HG03175 (cell line): ENCODE data around the gene LEPROT.
"Not testable (repeated sequence)": the region's sequence is repeated elsewhere in the genome, so short reads cannot be mapped to it uniquely, and the experiment has no call there.

ENCODE experiments used
- ATAC-seq: cut with Tn5 transposase; IDR thresholded peaks from one replicate; pipeline ENCODE4 v1.9.1; 2021; ENCODE audit warnings: mild to moderate bottlenecking, moderate library complexity; ENCODE audit not compliant: unreplicated experiment

LEPROT gene

DNA sequence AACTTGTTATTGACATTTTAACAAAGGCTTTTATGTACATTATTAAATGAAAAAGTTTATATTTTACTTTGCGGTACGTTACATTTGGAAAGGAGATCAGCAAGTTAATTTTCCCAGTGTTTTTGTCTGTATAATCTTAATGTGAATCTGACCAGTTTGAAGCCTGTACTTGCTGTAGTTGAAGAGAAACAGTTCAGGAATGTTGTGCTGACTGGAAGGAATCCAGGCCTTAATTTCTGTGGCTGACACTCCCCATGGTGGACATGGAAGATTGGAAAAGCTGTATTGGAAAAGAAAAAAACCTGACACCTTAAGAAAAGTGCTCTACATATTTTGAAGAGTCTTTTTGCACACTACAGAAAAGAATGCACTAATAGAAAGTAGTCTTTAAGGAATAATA is 15.5 kb downstream of the LEPROT start:
- no peak for ATAC-seq

DNA sequence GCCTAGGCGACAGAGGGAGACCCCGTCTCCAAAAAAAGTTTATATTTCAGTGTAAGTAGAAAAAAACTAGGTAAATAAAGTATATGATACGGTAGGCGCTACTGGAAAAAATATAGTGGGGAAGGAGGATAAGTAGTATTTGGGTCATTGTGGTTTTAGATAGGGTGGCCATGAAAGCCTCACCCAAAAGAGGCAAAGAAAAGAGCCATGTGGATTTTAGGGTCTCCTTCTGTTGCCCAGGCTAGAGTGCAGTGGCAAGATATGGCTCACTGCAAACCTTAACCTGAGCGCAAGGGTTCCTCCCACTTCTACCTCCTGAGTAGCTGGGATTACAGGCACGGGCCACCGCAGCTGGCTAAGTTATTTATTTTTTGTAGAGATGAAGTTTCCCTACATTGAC is 17.1 kb downstream of the LEPROT start:
- no peak for ATAC-seq

DNA sequence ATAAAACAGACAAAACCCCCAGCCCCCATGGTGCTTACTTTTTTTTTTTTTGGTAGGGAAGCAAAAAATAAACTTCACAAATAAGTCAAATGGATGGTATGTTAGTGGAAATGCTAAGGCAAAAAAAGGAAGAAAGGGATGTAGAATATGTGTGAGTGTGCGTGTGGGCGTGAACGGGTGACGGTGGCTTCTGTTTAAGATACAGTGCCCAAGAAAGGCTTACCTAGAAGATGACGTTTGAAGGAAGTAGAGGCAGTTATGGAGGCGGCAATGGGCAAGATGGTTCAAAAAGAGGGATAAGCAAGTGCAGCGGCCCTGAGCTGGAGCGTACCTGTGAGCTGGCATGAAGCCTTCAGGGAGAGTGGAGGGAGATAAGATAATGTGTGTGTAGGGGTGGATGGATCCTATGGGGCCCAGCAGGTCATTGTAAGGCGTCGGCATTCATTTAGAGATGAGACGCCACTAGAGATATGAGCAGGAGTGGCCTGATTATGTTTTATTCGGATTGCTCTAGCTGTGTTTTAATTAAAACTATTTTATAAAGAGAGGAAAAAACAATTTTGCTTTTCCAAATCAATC is 19.9 kb downstream of the LEPROT start:
- no peak for ATAC-seq

DNA sequence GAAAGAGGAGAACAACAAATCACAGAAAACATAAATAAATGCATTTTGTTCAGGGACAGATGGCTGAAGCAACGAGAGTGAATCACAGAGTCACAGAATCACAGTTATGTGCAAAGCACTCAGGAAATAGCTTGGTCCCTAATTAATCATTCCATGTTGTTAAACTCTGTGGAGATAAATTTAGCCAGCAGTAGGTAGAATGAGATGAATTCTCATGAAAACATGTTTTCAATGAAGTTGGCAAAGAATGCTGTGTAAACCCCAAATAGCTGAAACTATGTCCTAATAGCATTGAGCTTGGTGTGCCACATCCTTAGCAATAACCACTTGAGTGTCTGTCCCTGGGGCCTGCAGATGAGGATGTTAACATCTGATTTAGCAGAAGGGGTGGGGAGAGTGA is 20.4 kb downstream of the LEPROT start:
- no peak for ATAC-seq

DNA sequence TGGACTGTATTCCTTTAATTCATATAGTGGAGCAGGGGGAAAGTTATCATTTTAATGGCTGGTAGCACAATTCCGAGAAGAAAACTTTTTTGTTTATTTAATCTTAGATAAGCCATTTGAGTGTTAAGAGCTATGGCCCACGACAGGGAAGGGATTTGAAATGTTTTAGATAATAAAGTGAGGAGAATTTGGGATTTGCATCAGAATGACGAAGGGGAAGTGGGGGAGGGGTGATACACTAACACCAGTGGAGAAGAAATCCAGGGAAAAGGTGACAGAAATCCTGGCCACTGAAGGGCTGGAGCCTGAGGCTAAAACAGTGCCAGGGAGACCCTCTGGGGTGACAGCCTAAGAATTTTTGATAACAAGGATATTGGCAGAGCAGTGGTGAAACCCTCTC is 21.0 kb downstream of the LEPROT start:
- no peak for ATAC-seq

DNA sequence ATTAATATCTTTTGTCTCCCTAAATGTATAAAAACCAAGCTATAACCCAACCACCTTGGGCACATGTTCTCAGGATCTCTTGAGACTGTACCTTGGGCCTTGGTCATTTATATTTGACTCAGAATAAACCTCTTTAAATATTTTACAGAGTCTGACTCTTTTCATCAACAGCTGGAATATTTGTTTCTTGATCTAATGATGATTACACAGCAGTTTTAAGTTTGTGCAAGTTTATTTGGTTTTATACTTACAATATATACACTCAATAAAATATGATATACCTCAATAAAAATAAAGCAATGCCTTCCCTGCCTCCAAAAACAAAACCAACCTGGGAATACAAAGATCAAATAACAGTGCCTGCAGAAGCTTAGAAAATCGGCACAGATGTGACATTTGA is 22.0 kb downstream of the LEPROT start:
- no peak for ATAC-seq

DNA sequence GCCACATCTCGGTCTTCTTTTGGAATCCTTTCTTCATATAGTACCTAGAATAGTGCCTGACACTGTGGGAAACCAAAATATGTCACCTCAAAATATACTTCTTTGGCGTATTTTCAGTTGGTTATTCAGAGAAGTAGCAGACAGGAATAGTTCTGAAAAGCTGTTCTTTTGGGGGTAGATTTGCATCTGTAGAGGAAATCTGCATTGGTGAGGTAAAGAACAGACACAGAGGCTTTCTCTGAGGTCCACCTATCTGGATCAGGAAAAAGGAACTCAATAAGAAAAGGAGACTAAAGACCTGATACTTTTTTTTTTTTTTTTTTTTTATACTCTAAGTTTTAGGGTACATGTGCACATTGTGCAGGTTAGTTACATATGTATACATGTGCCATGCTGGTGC is 23.2 kb downstream of the LEPROT start:
- no peak for ATAC-seq

DNA sequence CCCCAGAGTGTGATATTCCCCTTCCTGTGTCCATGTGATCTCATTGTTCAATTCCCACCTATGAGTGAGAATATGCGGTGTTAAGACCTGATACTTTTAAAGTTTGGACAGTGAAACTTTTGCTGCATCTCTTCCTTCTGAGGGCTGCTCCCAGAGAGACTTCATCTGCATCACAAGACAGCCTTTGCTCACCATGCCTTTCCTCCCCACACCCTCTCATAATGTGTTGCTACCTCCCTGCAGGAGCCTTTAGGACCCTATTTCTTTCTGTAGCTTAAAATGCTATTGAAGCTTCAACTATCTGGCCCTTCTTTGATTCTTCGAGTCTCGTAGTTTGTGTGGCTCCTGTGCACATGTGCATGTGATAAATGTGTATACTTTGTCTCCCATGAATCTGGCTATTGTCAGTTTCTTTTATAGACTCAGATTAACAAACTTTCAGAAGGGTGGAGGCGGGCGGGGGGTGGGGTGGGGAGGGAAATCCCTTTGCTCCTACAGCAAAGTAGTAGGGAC is 23.7 kb downstream of the LEPROT start:
- no peak for ATAC-seq

DNA sequence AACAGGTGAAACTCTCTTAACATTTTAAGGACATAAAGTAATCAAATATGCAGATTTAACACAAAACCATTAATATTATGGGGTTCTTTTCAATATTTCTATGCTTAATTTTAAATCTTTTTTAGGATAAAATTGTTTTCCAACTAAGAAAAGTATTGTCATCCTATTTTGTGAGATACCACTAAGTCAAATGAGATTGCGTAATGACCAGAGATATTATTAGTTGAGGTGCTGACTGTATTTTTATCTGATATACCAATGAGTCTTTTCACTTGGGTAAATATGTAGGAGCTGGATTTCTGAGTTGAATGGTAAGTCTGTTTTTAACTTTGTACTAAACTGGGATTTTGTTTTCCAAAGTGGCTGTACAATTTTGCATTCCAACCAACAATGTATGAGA is 25.4 kb downstream of the LEPROT start:
- ATAC-seq, result no peak

DNA sequence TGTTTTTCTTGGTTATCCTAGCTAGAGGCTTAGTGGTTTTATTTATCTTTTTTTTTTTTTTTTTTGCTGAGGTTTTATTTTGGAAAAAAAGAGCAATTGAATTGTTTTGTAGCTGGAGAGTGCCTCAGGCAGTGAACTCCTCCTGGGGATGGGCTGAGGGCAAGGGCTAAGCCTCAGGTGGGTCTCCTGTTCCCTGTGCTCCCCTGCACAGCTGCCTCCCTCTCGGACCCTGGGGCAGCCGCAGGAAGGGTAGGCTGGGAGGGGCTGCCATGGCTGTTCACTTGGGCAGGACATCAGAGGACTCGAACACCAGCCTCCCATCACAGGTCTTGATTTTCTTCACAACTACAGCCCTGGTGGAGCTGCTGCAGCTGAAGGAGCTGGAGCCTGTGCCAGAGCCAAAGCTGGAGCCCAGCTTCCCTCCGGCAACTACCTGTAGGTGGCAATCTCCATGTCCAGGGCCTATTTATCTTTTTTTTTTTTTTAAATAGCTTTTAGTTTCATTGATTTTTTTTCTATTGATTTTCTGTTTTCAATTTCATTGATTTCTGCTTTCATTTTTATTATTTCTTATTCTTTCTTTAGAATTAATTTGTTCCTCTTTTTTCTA is 28.9 kb downstream of the LEPROT start:
- no peak for ATAC-seq

DNA sequence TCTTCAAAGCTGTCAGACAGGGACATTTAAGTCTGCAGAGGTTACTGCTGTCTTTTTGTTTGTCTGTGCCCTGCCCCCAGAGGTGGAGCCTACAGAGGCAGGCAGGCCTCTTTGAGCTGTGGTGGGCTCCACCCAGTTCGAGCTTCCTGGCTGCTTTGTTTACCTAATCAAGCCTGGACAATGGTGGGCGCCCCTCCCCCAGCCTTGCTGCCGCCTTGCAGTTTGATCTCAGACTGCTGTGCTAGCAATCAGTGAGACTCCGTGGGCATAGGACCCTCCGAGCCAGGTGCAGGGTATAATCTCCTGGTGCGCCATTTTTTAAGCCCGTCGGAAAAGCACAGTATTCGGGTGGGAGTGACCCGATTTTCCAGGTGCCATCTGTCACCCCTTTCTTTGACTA is 35.2 kb downstream of the LEPROT start:
- not testable (repeated sequence) for ATAC-seq

DNA sequence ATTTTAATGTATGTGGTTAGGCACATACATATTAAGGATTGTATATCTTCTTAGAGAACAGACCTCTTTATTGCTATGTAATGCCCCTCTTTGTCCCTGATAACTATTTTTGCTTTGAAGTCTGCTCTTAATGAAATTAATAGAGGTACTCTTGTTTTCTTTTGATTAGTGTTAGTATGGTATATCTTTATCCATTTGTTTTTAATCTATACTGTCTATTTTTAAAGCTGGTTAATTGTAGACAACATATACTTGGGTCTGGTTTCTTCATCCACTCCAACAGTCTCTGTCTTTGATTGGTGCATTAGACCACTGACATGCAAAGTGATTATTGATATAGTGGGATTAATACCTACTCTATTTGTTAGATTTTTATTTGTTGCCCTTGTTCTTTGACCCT is 36.0 kb downstream of the LEPROT start:
- no peak for ATAC-seq

DNA sequence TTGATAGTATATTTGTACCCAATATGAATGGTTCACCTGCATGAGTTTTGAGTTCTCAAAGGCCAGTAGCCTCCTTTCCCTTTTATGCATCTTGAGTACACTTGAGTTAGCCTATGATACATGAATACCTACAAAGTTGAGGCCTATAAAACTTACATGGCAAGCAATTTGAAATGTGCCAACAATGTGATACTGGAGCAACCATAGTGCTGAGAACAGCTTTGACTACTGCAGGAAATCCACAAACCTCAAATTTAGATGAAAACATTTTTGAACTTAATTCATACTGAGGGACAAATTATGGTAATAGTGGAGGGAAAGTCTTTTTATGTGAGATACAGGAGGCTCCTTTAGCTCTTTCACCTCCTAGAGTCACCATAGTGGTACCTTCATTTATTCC is 37.4 kb downstream of the LEPROT start:
- ATAC-seq, result no peak

DNA sequence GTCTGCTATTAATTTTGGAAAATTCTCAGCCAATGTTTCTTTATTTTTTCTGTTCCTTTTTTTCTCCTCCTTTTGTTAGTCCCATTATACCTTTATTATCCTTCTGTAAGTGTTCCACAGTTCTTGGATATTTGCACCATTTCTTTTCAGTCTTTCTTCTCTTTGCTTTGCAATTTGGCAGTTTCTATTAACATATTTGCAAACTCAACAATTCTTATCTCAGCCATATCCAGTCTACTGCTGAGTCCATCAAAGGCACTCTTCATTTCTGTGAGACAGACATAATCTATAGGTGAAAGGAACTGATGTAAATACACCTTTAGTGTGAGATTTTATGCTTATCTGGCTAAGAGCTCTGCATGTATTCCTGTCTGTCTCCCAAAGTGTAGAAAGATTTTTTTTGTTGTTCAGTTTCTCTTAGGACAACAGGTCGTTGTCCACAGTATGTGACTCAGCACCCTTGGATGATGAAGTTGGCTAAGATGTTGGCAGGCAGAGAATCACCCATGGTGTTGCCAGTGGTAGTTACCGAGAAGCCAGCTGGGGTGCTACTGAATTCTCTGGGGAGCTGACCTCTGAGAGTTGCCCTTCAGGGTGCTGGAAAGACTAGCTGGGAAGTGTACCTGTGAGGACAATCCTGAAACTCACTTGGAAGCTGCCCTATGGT is 38.4 kb downstream of the LEPROT start:
- peak; percentile 41 for ATAC-seq

DNA sequence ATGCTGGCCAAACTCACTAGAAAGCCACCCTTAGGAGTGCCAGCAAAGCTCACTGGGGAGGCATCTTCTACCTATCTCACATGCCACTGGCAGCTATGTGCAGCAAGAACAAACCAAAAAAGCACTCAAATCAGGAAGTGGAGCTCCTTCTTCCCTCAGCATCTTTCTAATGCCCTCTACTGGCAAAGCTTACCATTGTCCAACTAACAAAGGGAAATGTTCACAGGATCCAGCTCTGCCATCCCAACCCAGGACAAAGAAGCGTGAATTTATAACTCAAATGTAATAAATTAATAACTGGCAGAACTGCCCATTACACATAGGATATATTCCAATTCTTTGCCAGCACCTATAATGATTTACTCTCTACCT is 38.9 kb downstream of the LEPROT start:
- peak; percentile 93 for ATAC-seq

DNA sequence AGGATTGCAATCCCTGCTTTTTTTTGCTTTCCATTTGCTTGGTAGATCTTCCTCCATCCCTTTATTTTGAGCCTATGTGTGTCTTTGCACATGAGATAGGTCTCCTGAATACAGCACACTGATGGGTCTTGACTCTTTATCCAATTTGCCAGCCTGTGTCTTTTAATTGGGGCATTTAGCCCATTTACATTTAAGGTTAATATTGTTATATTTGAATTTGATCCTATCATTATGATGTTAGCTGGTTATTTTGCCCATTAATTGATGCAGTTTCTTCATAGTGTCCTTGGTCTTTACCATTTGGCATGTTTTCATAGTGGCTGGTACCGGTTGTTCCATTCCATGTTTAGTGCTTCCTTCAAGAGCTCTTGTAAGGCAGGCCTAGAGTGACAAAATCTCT is 45.4 kb downstream of the LEPROT start:
- ATAC-seq, result not testable (repeated sequence)

DNA sequence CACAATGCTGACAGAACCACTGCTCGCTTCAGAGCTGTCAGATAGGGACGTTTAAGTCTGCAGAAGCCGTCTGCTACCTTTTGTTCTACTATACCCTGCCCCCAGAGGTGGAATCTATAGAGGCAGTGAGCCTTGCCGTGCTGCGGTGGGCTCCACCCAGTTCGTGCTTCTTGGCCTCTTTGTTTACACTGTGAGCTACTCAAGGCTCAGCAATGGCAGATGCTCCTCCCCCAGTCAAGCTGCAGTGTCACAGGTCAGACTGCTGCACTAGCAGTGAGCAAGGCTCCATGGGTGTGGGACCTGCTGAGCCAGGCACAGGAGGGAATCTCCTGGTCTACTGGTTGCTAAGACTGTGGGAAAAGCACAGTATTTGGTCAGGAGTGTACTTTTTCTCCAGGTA is 47.1 kb downstream of the LEPROT start:
- no peak for ATAC-seq

DNA sequence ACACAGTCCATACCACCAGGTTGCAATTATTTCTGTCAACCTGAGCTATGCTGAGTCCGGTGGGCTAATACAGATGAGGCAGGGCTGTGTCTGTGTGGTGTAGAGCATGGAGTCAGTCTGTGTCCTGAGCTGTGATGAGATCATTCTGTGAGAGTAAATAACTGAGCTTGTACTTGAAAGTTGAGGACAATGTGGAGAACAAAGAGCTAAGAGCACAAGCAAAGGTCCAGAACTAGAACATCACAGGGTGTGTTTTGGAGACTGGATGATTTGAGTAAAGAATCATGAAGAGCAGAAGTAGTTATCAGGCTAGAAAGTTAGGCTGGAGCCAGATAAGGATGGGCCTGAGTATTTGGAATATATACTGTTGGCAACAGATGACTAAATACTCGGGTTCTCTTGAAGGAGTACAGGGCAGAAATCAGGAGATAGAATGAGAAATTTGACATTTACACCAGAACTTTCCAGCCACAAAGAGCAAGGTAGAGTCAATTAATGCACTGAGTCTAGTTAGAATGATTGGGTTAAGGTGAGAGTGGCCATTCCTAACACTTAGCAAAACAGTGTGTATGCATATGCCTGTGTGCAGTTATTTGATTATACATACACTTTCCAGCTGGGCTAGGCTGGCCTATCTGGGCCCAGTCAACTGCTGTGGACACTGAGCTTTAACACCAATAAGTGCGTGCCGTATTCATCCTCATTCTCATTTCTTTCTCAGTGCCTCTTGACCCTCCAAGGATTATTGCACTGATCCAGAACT is 48.8 kb downstream of the LEPROT start:
- ATAC-seq, result no peak

DNA sequence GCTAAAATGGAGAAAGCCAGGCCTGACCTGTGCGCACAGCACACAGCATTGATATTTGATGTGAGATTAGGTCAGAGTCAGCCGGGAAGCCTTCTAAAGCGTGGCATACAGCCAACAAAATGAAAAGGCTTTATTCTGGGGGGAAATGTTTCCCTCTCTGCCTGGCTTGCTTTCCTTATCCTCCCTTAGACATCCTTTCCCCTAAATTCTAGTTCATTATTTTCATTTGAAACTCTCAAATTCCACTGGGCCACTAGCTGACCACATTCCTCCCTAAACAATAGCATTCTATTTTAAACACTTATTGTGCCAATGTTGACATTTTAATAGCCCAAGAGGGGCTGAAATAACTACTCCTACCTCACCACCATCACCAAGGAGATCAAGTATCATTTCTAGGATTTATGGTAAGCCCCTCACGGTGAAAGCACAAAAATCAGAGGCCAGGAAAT is 49.4 kb downstream of the LEPROT start:
- no peak for ATAC-seq

DNA sequence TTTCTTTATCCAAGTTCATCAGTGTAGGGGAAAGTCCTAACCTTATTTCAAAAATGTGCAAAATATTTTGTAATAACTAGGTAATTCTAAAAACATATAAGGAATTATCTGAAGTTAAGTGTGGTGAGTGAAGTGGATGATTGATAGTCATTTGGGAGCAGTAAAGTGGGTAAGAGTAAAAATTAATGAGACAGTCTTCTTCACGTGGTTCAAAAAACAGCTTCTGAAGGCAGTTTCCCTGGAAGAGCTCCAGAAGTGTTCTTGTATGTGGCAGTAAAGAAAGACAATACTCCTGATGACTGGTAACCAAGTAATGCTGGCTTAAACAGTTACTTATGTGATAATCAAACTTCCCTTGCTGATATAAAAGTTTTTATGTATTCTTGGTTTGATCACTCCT is 50.3 kb downstream of the LEPROT start:
- no peak for ATAC-seq

DNA sequence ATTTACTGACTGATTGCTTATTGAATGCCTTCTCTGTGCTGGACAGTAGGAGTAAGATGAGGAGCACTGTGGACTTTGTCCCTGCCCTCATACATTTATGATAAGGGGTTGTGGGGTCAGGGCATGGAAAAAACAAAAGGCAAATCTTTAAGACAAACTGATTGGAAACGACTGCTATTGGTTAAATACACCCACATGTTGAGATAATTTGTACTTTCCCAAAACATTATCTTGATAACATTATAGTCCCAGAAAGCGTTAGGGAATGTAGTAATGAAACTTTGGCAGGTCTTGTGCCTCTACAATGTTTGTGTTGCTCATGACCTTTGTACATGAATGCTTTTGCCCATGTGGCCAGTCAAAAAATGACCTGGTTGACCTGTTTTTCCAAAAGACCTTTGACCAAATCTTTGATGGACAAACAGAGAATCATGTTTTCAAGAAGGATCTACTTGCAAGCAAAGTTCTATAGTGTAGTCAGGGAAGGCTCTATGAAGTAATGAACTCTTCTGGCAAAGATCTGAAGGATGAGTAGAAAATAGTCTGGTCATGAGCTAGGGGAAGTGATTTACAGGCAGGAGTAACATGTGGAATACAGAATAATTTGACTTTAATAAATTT is 50.9 kb downstream of the LEPROT start:
- ATAC-seq, result no peak
